IMR-90 (cell line): ENCODE measurements around the gene RPLP1. TPM values are rescaled to one million over a fixed set of nuclear protein-coding genes. Genes with fewer than 3 reads are reported as not detected.

Source experiments
- ATAC-seq: fragments of 200-7000 bp; cut with Tn5 transposase; 2 replicates; pipeline ENCODE4 v1.9.1; 2020; ENCODE audit warnings: low read depth, mild to moderate bottlenecking, moderate library complexity
- BruUV-seq: library from RNA; stranded (reverse); fragments of 400-500 nt; replicated peaks from 2 replicates; lab custom pipeline; 2021; lab: Mats Ljungman, UMichigan
- CTCF ChIA-PET: fragments of 300-600 bp; formaldehyde crosslinking; extraction: SDS; loops from one replicate; lab custom pipeline; 2021; ENCODE audit warnings: antibody characterized with exemption; lab: Yijun Ruan, JAX
- POLR2A ChIA-PET: fragments of 300-600 bp; sonication (Branson Sonifier 250); formaldehyde crosslinking; loops from one replicate; lab custom pipeline; 2022; ENCODE audit warnings: antibody characterized with exemption; ENCODE audit not compliant: unreplicated experiment; lab: Charles Lee
- DNase-seq: peaks from one replicate; pipeline ENCODE4 v3.0.0; 2013
- H2AFZ ChIP-seq: replicated peaks from 2 replicates; pipeline ENCODE3; 2013; ENCODE audit warnings: low read length, mild to moderate bottlenecking; ENCODE audit not compliant: poor library complexity
- H2AK5ac ChIP-seq: 2 replicates; pipeline ENCODE4 v1.6.1; 2013; ENCODE audit warnings: low read depth, low read length, inconsistent platforms
- H2AK9ac ChIP-seq: replicated peaks from 2 replicates; pipeline ENCODE3; 2013; ENCODE audit warnings: mild to moderate bottlenecking, low read depth, low read length, moderate library complexity; ENCODE audit not compliant: poor library complexity
- H2BK120ac ChIP-seq: 2 replicates; pipeline ENCODE4 v1.6.1; 2013; ENCODE audit warnings: low read depth, low read length, inconsistent platforms
- H2BK15ac ChIP-seq: 3 replicates; pipeline ENCODE4 v1.6.1; 2013; ENCODE audit warnings: low read depth, low read length, inconsistent platforms
- H2BK20ac ChIP-seq: 2 replicates; pipeline ENCODE4 v1.6.1; 2013; ENCODE audit warnings: low read depth, mild to moderate bottlenecking, inconsistent platforms, low read length, moderate library complexity
- H2BK5ac ChIP-seq: 2 replicates; pipeline ENCODE4 v1.6.1; 2013; ENCODE audit warnings: mild to moderate bottlenecking, low read depth, low read length, inconsistent platforms; ENCODE audit not compliant: poor library complexity, severe bottlenecking
- H3K14ac ChIP-seq: replicated peaks from 2 replicates; pipeline ENCODE4 v1.6.1; 2013; ENCODE audit warnings: low read depth, low read length, inconsistent platforms
- H3K18ac ChIP-seq: 2 replicates; pipeline ENCODE4 v1.6.1; 2013; ENCODE audit warnings: low read depth, low read length, control low read depth
- H3K23ac ChIP-seq: 2 replicates; pipeline ENCODE4 v1.6.1; 2013; ENCODE audit warnings: low read depth, low read length, inconsistent platforms
- H3K27ac ChIP-seq: 2 replicates; pipeline ENCODE4 v1.5.1; 2013; ENCODE audit warnings: mild to moderate bottlenecking, control low read depth, low read length; ENCODE audit not compliant: insufficient read depth
- H3K27me3 ChIP-seq: 2 replicates; pipeline ENCODE4 v1.6.1; 2013; ENCODE audit warnings: low read length; ENCODE audit not compliant: control insufficient read depth, insufficient read depth
- H3K36me3 ChIP-seq: 2 replicates; pipeline ENCODE4 v1.6.1; 2013; ENCODE audit warnings: low read length, mixed read lengths; ENCODE audit not compliant: control insufficient read depth, insufficient read depth
- H3K4ac ChIP-seq: 2 replicates; pipeline ENCODE4 v1.6.1; 2013; ENCODE audit warnings: low read depth, low read length, inconsistent platforms
- H3K4me1 ChIP-seq: 2 replicates; pipeline ENCODE4 v1.6.1; 2013; ENCODE audit warnings: low read length, mixed read lengths; ENCODE audit not compliant: control insufficient read depth, insufficient read depth
- H3K4me2 ChIP-seq: 2 replicates; pipeline ENCODE4 v1.6.1; 2013; ENCODE audit warnings: low read depth, mild to moderate bottlenecking, control low read depth, low read length, moderate library complexity
- H3K4me3 ChIP-seq: 2 replicates; pipeline ENCODE4 v1.5.1; 2013; ENCODE audit warnings: low read depth, mild to moderate bottlenecking, control low read depth, low read length, moderate library complexity; ENCODE audit not compliant: insufficient read depth
- H3K56ac ChIP-seq: 2 replicates; pipeline ENCODE4 v1.6.1; 2013; ENCODE audit warnings: low read length, inconsistent platforms; ENCODE audit not compliant: insufficient read depth; ENCODE audit errors: extremely low read depth
- H3K79me1 ChIP-seq, 2 experiments: 2 replicates each; pipeline ENCODE4 v1.6.1; 2013; ENCODE audit warnings: low read length in 2 of 2, inconsistent platforms in 1 of 2, low read depth in 1 of 2
- H3K9ac ChIP-seq: 2 replicates; pipeline ENCODE4 v1.6.1; 2013; ENCODE audit warnings: low read depth, low read length, control low read depth
- H3K9me1 ChIP-seq: 2 replicates; pipeline ENCODE4 v1.6.1; 2013; ENCODE audit warnings: low read length, inconsistent platforms; ENCODE audit not compliant: insufficient read depth
- H3K9me3 ChIP-seq: 2 replicates; pipeline ENCODE4 v1.6.1; 2013; ENCODE audit warnings: low read length; ENCODE audit not compliant: control insufficient read depth, insufficient read depth
- H4K20me1 ChIP-seq: 2 replicates; pipeline ENCODE4 v1.6.1; 2013; ENCODE audit warnings: low read length, inconsistent platforms; ENCODE audit not compliant: insufficient read depth
- H4K5ac ChIP-seq: 2 replicates; pipeline ENCODE4 v1.6.1; 2013; ENCODE audit warnings: mild to moderate bottlenecking, low read depth, low read length, control low read depth
- H4K8ac ChIP-seq, 2 experiments: 2 replicates each; pipeline ENCODE4 v1.6.1; 2013; ENCODE audit warnings: low read depth in 2 of 2, low read length in 2 of 2, control low read depth in 1 of 2, inconsistent platforms in 1 of 2
- H4K91ac ChIP-seq: 2 replicates; pipeline ENCODE4 v1.6.1; 2013; ENCODE audit warnings: low read depth, low read length, inconsistent platforms; ENCODE audit not compliant: insufficient read depth
- BHLHE40 ChIP-seq: fragments of 150-350 bp; IDR thresholded peaks from 2 replicates; pipeline ENCODE4 v1.6.1; 2016; ENCODE audit warnings: mild to moderate bottlenecking, low read depth, low read length
- CEBPB ChIP-seq: IDR thresholded peaks from 2 replicates; pipeline ENCODE4 v1.6.1; 2012; ENCODE audit warnings: low read depth, low read length, improper control_type of control experiment
- CHD1 ChIP-seq: IDR thresholded peaks from 2 replicates; pipeline ENCODE4 v1.6.1; 2012; ENCODE audit warnings: low read depth, low read length, improper control_type of control experiment
- CTCF ChIP-seq: conservative IDR thresholded peaks from 2 replicates; pipeline ENCODE4 v1.5.1; 2012; ENCODE audit warnings: mild to moderate bottlenecking, low read depth, low read length, improper control_type of control experiment
- ELK1 ChIP-seq: fragments of 150-350 bp; IDR thresholded peaks from 2 replicates; pipeline ENCODE4 v1.6.1; 2016; ENCODE audit warnings: low read depth, mild to moderate bottlenecking, low read length, moderate library complexity, borderline replicate concordance
- FOS ChIP-seq: fragments of 150-350 bp; IDR thresholded peaks from 2 replicates; pipeline ENCODE4 v1.6.1; 2016; ENCODE audit warnings: low read depth, low read length
- MAFK ChIP-seq: IDR thresholded peaks from 2 replicates; pipeline ENCODE4 v1.6.1; 2012; ENCODE audit warnings: low read depth, low read length, improper control_type of control experiment
- MAZ ChIP-seq: IDR thresholded peaks from 2 replicates; pipeline ENCODE4 v1.6.1; 2012; ENCODE audit warnings: low read depth, mild to moderate bottlenecking, low read length, improper control_type of control experiment, moderate library complexity, borderline replicate concordance
- MXI1 ChIP-seq: IDR thresholded peaks from 2 replicates; pipeline ENCODE4 v1.6.1; 2012; ENCODE audit warnings: low read depth, mild to moderate bottlenecking, low read length, moderate library complexity, borderline replicate concordance
- NFE2L2 ChIP-seq: fragments of 150-350 bp; IDR thresholded peaks from 2 replicates; pipeline ENCODE4 v1.6.1; 2016; ENCODE audit warnings: low read depth, mild to moderate bottlenecking, low read length
- POLR2A ChIP-seq: IDR thresholded peaks from 2 replicates; pipeline ENCODE4 v1.6.1; 2012; ENCODE audit warnings: mild to moderate bottlenecking, low read depth, low read length
- RAD21 ChIP-seq: IDR thresholded peaks from 2 replicates; pipeline ENCODE4 v1.6.1; 2012; ENCODE audit warnings: low read length, improper control_type of control experiment
- RCOR1 ChIP-seq: IDR thresholded peaks from 2 replicates; pipeline ENCODE4 v1.6.1; 2012; ENCODE audit warnings: mild to moderate bottlenecking, low read length, improper control_type of control experiment; ENCODE audit not compliant: insufficient replicate concordance
- RFX5 ChIP-seq: IDR thresholded peaks from 2 replicates; pipeline ENCODE4 v1.8.0; 2012; ENCODE audit warnings: low read depth, mild to moderate bottlenecking, low read length, moderate library complexity
- SMC3 ChIP-seq: fragments of 150-350 bp; IDR thresholded peaks from 2 replicates; pipeline ENCODE4 v1.6.1; 2016; ENCODE audit warnings: low read depth, mild to moderate bottlenecking, antibody characterized with exemption, low read length, moderate library complexity
- USF2 ChIP-seq: fragments of 150-350 bp; IDR thresholded peaks from 2 replicates; pipeline ENCODE4 v1.6.1; 2017; ENCODE audit warnings: mild to moderate bottlenecking, antibody characterized with exemption, low read length, low read depth
- WGBS, 2 experiments: methylation state at CpG; one replicate each; pipeline versions ENCODE4 v1.1.5 to v1.1.7; 2013; ENCODE audit warnings: missing lambda C conversion rate in 2 of 2; ENCODE audit not compliant: insufficient read length in 1 of 2; ENCODE audit errors: extremely low coverage in 2 of 2; 5-methylcytosine and 5-hydroxymethylcytosine counted together
- dilution Hi-C: fragments of 300-500 bp; cut with HindIII; formaldehyde crosslinking; loops from one replicate; pipeline ENCODE4 v1.14.3; 2018; ENCODE audit warnings: low sequenced_read_pairs; ENCODE audit not compliant: unreplicated experiment
- in situ Hi-C: fragments of 300-500 bp; cut with MboI; formaldehyde crosslinking; loops from 3 replicates; pipeline ENCODE4 v1.14.3; 2019; ENCODE audit warnings: low sequenced_read_pairs, inconsistent platforms, mixed read lengths
- intact Hi-C: fragments of 100-400 bp; cut with micrococcal nuclease; formaldehyde crosslinking; loops from 2 replicates; pipeline ENCODE4 v1.10.0; 2022
- polyA plus RNA-seq, 3 experiments: library from polyadenylated mRNA; depleted of rRNA; stranded (reverse); fragments of >200 nt; gene quantifications; 2 replicates each; pipeline ENCODE4 v1.2.3, GENCODE V29; 2012; ENCODE audit warnings: low replicate concordance in 1 of 3
- total RNA-seq: library from RNA; depleted of rRNA; stranded (reverse); fragments of >200 nt; gene quantifications from 2 replicates; pipeline ENCODE4 v1.2.3, GENCODE V29; 2012

Gene RPLP1
- total and polyA plus RNA-seq, 2 of the 4 experiments (the other 2 are of a cell fraction), result 97.0 to 1,440 TPM

GRCh38 chr15:69443032-69443611, 9.5 kb upstream of the RPLP1 start:
- CTCF ChIA-PET, result interaction anchor here (0.6 to 0.8 kb wide), 2 partner anchors 25 to 1153 kb away, joined by 3 read pairs; no protein-coding TSS in a partner anchor
- no peak overlapping the region for H2BK15ac ChIP-seq
- H3K4me2 ChIP-seq, result peak overlapping the region; percentile 74

More at GRCh38 chr15:69443032-69443611, 9.5 kb upstream of the RPLP1 start:
- no peak overlapping the region for H4K5ac ChIP-seq
- H3K27me3 ChIP-seq, result no peaks in the 10 kb centered on the region
- no peak overlapping the region for H2AK5ac ChIP-seq
- DNase-seq, result no peak
- no peak overlapping the region for H3K4me3 ChIP-seq
- no peak overlapping the region for H3K56ac ChIP-seq
- no TSS peak for BruUV-seq
- dilution Hi-C loops (no loop called here), intact Hi-C loops (no loop called here), in situ Hi-C loops (no loop called here)
- H3K23ac ChIP-seq, result no peak overlapping the region
- peaks cover 5% of the 10 kb centered on the region for H3K9me1 ChIP-seq
- H2BK20ac ChIP-seq, result no peak overlapping the region
- H2AK9ac ChIP-seq, result no peak overlapping the region
- no peaks in the 10 kb centered on the region for H3K4me1 ChIP-seq
- no CpG with 5 or more reads among the region's 5 CpGs for WGBS, 2 experiments
- peaks cover 6% of the 10 kb centered on the region; the same call in 1 of the 2 replicates for H3K36me3 ChIP-seq
- no peak overlapping the region for H3K18ac ChIP-seq
- H3K79me1 ChIP-seq, result peaks cover 11 to 42% of the 10 kb centered on the region in 2 experiments
- no peak overlapping the region for H4K91ac ChIP-seq
- H2BK120ac ChIP-seq, result no peak overlapping the region
- H4K20me1 ChIP-seq, result no peaks in the 10 kb centered on the region
- no peak overlapping the region for H3K27ac ChIP-seq
- POLR2A ChIA-PET, result no interaction called here
- TF ChIP-seq POLR2A (no peak), CHD1 (no peak), CEBPB (no peak), NFE2L2 (no peak), BHLHE40 (no peak), ELK1 (no peak), SMC3 (no peak), MAFK (no peak), USF2 (no peak), RFX5 (no peak), MAZ (no peak), FOS (no peak), CTCF (no peak), MXI1 (no peak), RAD21 (no peak), RCOR1 (no peak)
- H3K14ac ChIP-seq, result no peak overlapping the region
- H3K9me3 ChIP-seq, result no peaks in the 10 kb centered on the region
- no peak overlapping the region for H3K9ac ChIP-seq
- ATAC-seq, result no peak
- no peak overlapping the region for H2BK5ac ChIP-seq
- no peak overlapping the region for H3K4ac ChIP-seq
- H4K8ac ChIP-seq, result peak overlapping the region in 1 of 2 experiments; percentile 4; a peak in 2 of 4 replicates
- H2AFZ ChIP-seq, result no peak overlapping the region
